CD4-positive, alpha-beta T cell (primary cell): ENCODE measurements around the gene CYP24A1. TPM values are rescaled to one million over a fixed set of nuclear protein-coding genes. Genes with fewer than 3 reads are reported as not detected.

Source experiments
- ATAC-seq: fragments of 200-7000 bp; cut with Tn5 transposase; one replicate; pipeline ENCODE4 v1.10.0; 2022; ENCODE audit warnings: mild to moderate bottlenecking; ENCODE audit not compliant: poor library complexity
- CTCF ChIA-PET: fragments of 350-600 bp; sonication (Branson Sonifier 250); formaldehyde crosslinking; loops from one replicate; lab custom pipeline; 2021; ENCODE audit warnings: antibody characterized with exemption, inconsistent platforms; lab: Charles Lee
- POLR2A ChIA-PET: fragments of 350-600 bp; sonication (Branson Sonifier 250); formaldehyde crosslinking; loops from one replicate; lab custom pipeline; 2021; ENCODE audit warnings: antibody characterized with exemption, inconsistent platforms; lab: Charles Lee
- DNase-seq, 14 experiments: peaks; one replicate each; pipeline ENCODE4 v3.0.0-alpha.2; 2013 to 2020; ENCODE audit warnings: mixed read lengths in 2 of 14
- H3K27ac ChIP-seq, 2 donors: one replicate each; pipeline versions ENCODE4 v1.5.1 to v1.7.0; 2013; ENCODE audit warnings: low read length in 2 of 2, low read depth in 1 of 2, mild to moderate bottlenecking in 1 of 2
- H3K27me3 ChIP-seq, 2 experiments: 1 replicate in 1 of 2; 2 replicates in 1 of 2; pipeline versions ENCODE4 v1.6.1 to v1.7.0; 2013; ENCODE audit warnings: low read length in 2 of 2, control low read depth in 1 of 2, mild to moderate bottlenecking in 1 of 2, moderate library complexity in 1 of 2; ENCODE audit not compliant: insufficient read depth in 2 of 2, control insufficient read depth in 1 of 2
- H3K36me3 ChIP-seq: one replicate; pipeline ENCODE4 v1.6.1; 2013; ENCODE audit warnings: low read length, control low read depth; ENCODE audit not compliant: insufficient read depth
- H3K4me1 ChIP-seq: one replicate; pipeline ENCODE4 v1.6.1; 2013; ENCODE audit warnings: low read length, control low read depth; ENCODE audit not compliant: insufficient read depth
- H3K4me3 ChIP-seq: one replicate; pipeline ENCODE4 v1.5.1; 2013; ENCODE audit warnings: mild to moderate bottlenecking, low read length, moderate library complexity
- H3K9me3 ChIP-seq, 2 experiments: 1 replicate in 1 of 2; 2 replicates in 1 of 2; pipeline versions ENCODE4 v1.6.1 to v1.7.0; 2013; ENCODE audit warnings: low read length in 2 of 2, mild to moderate bottlenecking in 2 of 2, control low read depth in 1 of 2, moderate library complexity in 1 of 2; ENCODE audit not compliant: control insufficient read depth in 1 of 2, insufficient read depth in 1 of 2
- H3K27ac Mint-ChIP-seq: one replicate; pipeline ENCODE4 v1.8.0; 2020; ENCODE audit warnings: mixed read lengths
- H3K27me3 Mint-ChIP-seq: one replicate; pipeline ENCODE4 v1.8.0; 2021; ENCODE audit warnings: mixed read lengths
- H3K36me3 Mint-ChIP-seq: one replicate; pipeline ENCODE4 v1.8.0; 2021; ENCODE audit warnings: low read depth, mixed read lengths
- H3K4me1 Mint-ChIP-seq: one replicate; pipeline ENCODE4 v1.8.0; 2021; ENCODE audit warnings: low read depth, mixed read lengths
- H3K4me3 Mint-ChIP-seq: one replicate; pipeline ENCODE4 v1.8.0; 2020; ENCODE audit warnings: mild to moderate bottlenecking, mixed read lengths
- H3K9me3 Mint-ChIP-seq: one replicate; pipeline ENCODE4 v1.8.0; 2020; ENCODE audit warnings: mixed read lengths
- CTCF ChIP-seq: fragments of 200-600 bp; IDR thresholded peaks from one replicate; pipeline ENCODE4 v1.8.0; 2022; ENCODE audit warnings: antibody characterized with exemption, mild to moderate bottlenecking
- intact Hi-C, 2 experiments: fragments of 100-400 bp; cut with DNase I in 1 of 2; cut with micrococcal nuclease in 1 of 2; formaldehyde crosslinking; loops; one replicate each; pipeline versions ENCODE4 v1.15.1 to v1.9.0; 2023 to 2025; cut with DNase I, micrococcal nuclease
- total RNA-seq, 174 experiments: library from RNA in 2 of 174; stranded (reverse) in 2 of 174; gene quantifications; one replicate each; pipeline ENCODE4 v1.2.3 and lab custom pipeline; 2021 to 2026

The CYP24A1 gene
- total RNA-seq, 2 experiments from 2014 or later = 0.56 to 1.0 TPM

- intact Hi-C loops = no loop called here
- no peaks in the 10 kb centered on the region for H3K9me3 Mint-ChIP-seq
- H3K4me1 Mint-ChIP-seq = no peaks in the 10 kb centered on the region
- H3K9me3 ChIP-seq = no peaks in the 10 kb centered on the region
- no peaks in the 10 kb centered on the region for H3K36me3 ChIP-seq
- DNase-seq (no peak), ATAC-seq (no peak)
- POLR2A ChIA-PET = no interaction called here
- H3K4me1 ChIP-seq = no peaks in the 10 kb centered on the region
- H3K27ac Mint-ChIP-seq = no peak overlapping the region
- no peaks in the 10 kb centered on the region for H3K36me3 Mint-ChIP-seq
- H3K4me3 ChIP-seq = no peak overlapping the region
- peaks cover 0 to 2% of the 10 kb centered on the region in 2 experiments for H3K27me3 ChIP-seq
- CTCF ChIA-PET = no interaction called here
- no peak overlapping the region for H3K4me3 Mint-ChIP-seq
- no peak for TF ChIP-seq CTCF
- H3K27ac ChIP-seq = no peak overlapping the region
- H3K27me3 Mint-ChIP-seq = peaks cover 30% of the 10 kb centered on the region
Observed at GRCh38 chr20:54151075-54151439, 22.7 kb downstream of the CYP24A1 start.

GRCh38 chr20:54149765-54150264 is 24.0 kb downstream of the CYP24A1 start:
- ChIA-PET POLR2A (no interaction called here), CTCF (no interaction called here)
- H3K4me3 Mint-ChIP-seq = no peak overlapping the region
- Histone ChIP-seq H3K4me3 (no peak overlapping the region), H3K27ac (no peak overlapping the region), H3K4me1 (no peaks in the 10 kb centered on the region), H3K9me3 (no peaks in the 10 kb centered on the region), H3K36me3 (no peaks in the 10 kb centered on the region), H3K27me3 (no peaks in the 10 kb centered on the region)
- intact Hi-C loops = no loop called here
- H3K36me3 Mint-ChIP-seq = no peaks in the 10 kb centered on the region
- no peak overlapping the region for H3K27ac Mint-ChIP-seq
- no peak for DNase-seq
- peaks cover 32% of the 10 kb centered on the region for H3K27me3 Mint-ChIP-seq
- no peaks in the 10 kb centered on the region for H3K4me1 Mint-ChIP-seq
- H3K9me3 Mint-ChIP-seq = no peaks in the 10 kb centered on the region
- TF ChIP-seq CTCF = no peak
- no peak for ATAC-seq

GRCh38 chr20:54148947-54149764 is 24.6 kb downstream of the CYP24A1 start:
- no peak overlapping the region for H3K4me3 ChIP-seq
- Mint-ChIP-seq H3K4me1 (no peaks in the 10 kb centered on the region), H3K36me3 (no peaks in the 10 kb centered on the region), H3K4me3 (no peak overlapping the region), H3K27ac (no peak overlapping the region), H3K9me3 (no peaks in the 10 kb centered on the region), H3K27me3 (peaks cover 32% of the 10 kb centered on the region)
- no peaks in the 10 kb centered on the region for H3K27me3 ChIP-seq
- CTCF ChIA-PET = no interaction called here
- no peaks in the 10 kb centered on the region for H3K9me3 ChIP-seq
- intact Hi-C loops = no loop called here
- POLR2A ChIA-PET = no interaction called here
- H3K27ac ChIP-seq = no peak overlapping the region
- no peak for TF ChIP-seq CTCF
- no peaks in the 10 kb centered on the region for H3K36me3 ChIP-seq
- ATAC-seq (no peak), DNase-seq (no peak)
- no peaks in the 10 kb centered on the region for H3K4me1 ChIP-seq
